Measurements from ENCODE around the gene SLC38A4.

Gene SLC38A4

GRCh38 chr12:46790066-46790465 is 35.7 kb downstream of the SLC38A4 start:
- no peak for TF ChIP-seq SUZ12 (IDR thresholded peaks at IDR 0.05; ENCODE audit: extremely low read depth, insufficient read depth, insufficient read length)
- TF ChIP-seq ZNF274 (IDR thresholded peaks at IDR 0.05; ENCODE audit: low read depth, low read length) = no peak
- TF ChIP-seq YY1 (IDR thresholded peaks at IDR 0.05; ENCODE audit: insufficient read depth, insufficient read length) = no peak
- DNase-seq (ENCODE audit: low read depth, low spot score) = no peak
- Histone ChIP-seq H3K36me3 (ENCODE audit: insufficient read depth, insufficient read length, low read length) (no peaks in the 10 kb centered on the region), H3K4me1 (ENCODE audit: insufficient read depth, insufficient read length) (no peaks in the 10 kb centered on the region), H3K4me3 (ENCODE audit: insufficient read length, low read depth) (no peak overlapping the region), H3K27me3 (ENCODE audit: insufficient read depth, insufficient read length) (no peaks in the 10 kb centered on the region), H3K9me3 (ENCODE audit: insufficient read depth, low read length) (no peaks in the 10 kb centered on the region), H3K9ac (ENCODE audit: insufficient read length, low read depth) (no peak overlapping the region)

- no peaks in the 10 kb centered on the region for H3K9me3 ChIP-seq (ENCODE audit: insufficient read depth, low read length)
- no peak for DNase-seq (ENCODE audit: low read depth, low spot score)
- no peaks in the 10 kb centered on the region for H3K36me3 ChIP-seq (ENCODE audit: insufficient read depth, insufficient read length, low read length)
- TF ChIP-seq YY1 (IDR thresholded peaks at IDR 0.05; ENCODE audit: insufficient read depth, insufficient read length) (no peak), ZNF274 (IDR thresholded peaks at IDR 0.05; ENCODE audit: low read depth, low read length) (no peak), SUZ12 (IDR thresholded peaks at IDR 0.05; ENCODE audit: extremely low read depth, insufficient read depth, insufficient read length) (no peak)
- H3K27me3 ChIP-seq (ENCODE audit: insufficient read depth, insufficient read length) = no peaks in the 10 kb centered on the region
- H3K4me3 ChIP-seq (ENCODE audit: insufficient read length, low read depth) = no peak overlapping the region
- H3K9ac ChIP-seq (ENCODE audit: insufficient read length, low read depth) = no peak overlapping the region
- H3K4me1 ChIP-seq (ENCODE audit: insufficient read depth, insufficient read length) = no peaks in the 10 kb centered on the region
Measured at GRCh38 chr12:46788072-46788887, 37.5 kb downstream of the SLC38A4 start.

DNA sequence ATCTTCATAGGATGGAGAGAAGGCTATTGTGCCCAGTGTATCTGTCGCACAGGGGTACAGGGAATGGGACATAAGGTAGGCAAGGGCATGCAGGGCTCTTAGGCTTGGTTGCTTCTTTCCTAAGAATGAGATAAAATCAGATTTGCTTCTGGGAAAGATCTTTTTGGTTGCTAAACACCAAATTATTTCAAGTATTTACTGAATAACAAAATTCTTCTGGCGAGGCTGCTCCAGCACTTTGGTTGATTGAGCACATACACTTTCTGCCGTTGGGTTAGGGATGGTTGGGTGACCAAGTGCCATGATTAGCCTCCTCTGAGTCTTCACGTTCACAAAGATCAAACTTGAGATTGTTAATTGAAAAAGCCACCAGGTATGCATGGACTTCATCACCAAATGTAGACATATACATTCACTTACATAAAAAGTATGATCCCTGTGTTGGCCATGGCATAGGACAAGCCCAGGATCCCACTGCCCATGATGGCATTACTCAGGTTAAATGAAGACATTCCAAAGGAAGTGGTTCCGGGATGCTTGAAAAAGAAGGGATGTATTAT is 38.2 kb downstream of the SLC38A4 start:
- H3K27me3 ChIP-seq (ENCODE audit: insufficient read depth, insufficient read length) = no peaks in the 10 kb centered on the region
- no peaks in the 10 kb centered on the region for H3K36me3 ChIP-seq (ENCODE audit: insufficient read depth, insufficient read length, low read length)
- H3K9me3 ChIP-seq (ENCODE audit: insufficient read depth, low read length) = no peaks in the 10 kb centered on the region
- H3K9ac ChIP-seq (ENCODE audit: insufficient read length, low read depth) = no peak overlapping the region
- TF ChIP-seq SUZ12 (IDR thresholded peaks at IDR 0.05; ENCODE audit: extremely low read depth, insufficient read depth, insufficient read length) = no peak
- H3K4me1 ChIP-seq (ENCODE audit: insufficient read depth, insufficient read length) = no peaks in the 10 kb centered on the region
- H3K4me3 ChIP-seq (ENCODE audit: insufficient read length, low read depth) = no peak overlapping the region
- DNase-seq (ENCODE audit: low read depth, low spot score) = no peak

DNA sequence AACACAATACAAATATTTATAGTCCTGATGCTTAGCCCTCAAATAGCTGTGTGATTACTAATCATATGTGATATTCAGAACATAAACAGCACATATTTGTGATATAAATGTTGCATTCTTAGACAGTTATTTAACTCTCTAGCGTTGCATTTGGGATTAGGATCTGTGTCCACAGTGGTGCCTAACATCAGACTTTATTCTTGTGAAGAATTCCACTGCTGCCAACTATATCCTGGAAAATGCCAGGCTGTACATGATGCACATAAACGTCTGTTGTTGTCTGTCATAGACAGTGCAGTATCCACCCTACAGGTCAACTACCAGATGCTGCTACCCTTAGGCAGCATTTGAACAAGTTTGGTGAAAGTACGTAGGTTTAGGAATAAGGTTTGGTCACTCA is 39.0 kb downstream of the SLC38A4 start:
- TF ChIP-seq SUZ12 (IDR thresholded peaks at IDR 0.05; ENCODE audit: extremely low read depth, insufficient read depth, insufficient read length) (no peak), ZNF274 (IDR thresholded peaks at IDR 0.05; ENCODE audit: low read depth, low read length) (no peak), YY1 (IDR thresholded peaks at IDR 0.05; ENCODE audit: insufficient read depth, insufficient read length) (no peak)
- Histone ChIP-seq H3K27me3 (ENCODE audit: insufficient read depth, insufficient read length) (no peaks in the 10 kb centered on the region), H3K4me3 (ENCODE audit: insufficient read length, low read depth) (no peak overlapping the region), H3K36me3 (ENCODE audit: insufficient read depth, insufficient read length, low read length) (no peaks in the 10 kb centered on the region), H3K9me3 (ENCODE audit: insufficient read depth, low read length) (no peaks in the 10 kb centered on the region), H3K9ac (ENCODE audit: insufficient read length, low read depth) (no peak overlapping the region), H3K4me1 (ENCODE audit: insufficient read depth, insufficient read length) (no peaks in the 10 kb centered on the region)
- DNase-seq (ENCODE audit: low read depth, low spot score) = no peak

GRCh38 chr12:46785382-46785781 is 40.4 kb downstream of the SLC38A4 start:
- no peak for TF ChIP-seq SUZ12 (IDR thresholded peaks at IDR 0.05; ENCODE audit: extremely low read depth, insufficient read depth, insufficient read length)
- TF ChIP-seq ZNF274 (IDR thresholded peaks at IDR 0.05; ENCODE audit: low read depth, low read length) = no peak
- no peak for TF ChIP-seq YY1 (IDR thresholded peaks at IDR 0.05; ENCODE audit: insufficient read depth, insufficient read length)
- Histone ChIP-seq H3K4me1 (ENCODE audit: insufficient read depth, insufficient read length) (no peaks in the 10 kb centered on the region), H3K9me3 (ENCODE audit: insufficient read depth, low read length) (no peaks in the 10 kb centered on the region), H3K4me3 (ENCODE audit: insufficient read length, low read depth) (no peak overlapping the region), H3K27me3 (ENCODE audit: insufficient read depth, insufficient read length) (no peaks in the 10 kb centered on the region), H3K36me3 (ENCODE audit: insufficient read depth, insufficient read length, low read length) (no peaks in the 10 kb centered on the region), H3K9ac (ENCODE audit: insufficient read length, low read depth) (no peak overlapping the region)
- no peak for DNase-seq (ENCODE audit: low read depth, low spot score)

GRCh38 chr12:46783871-46784270 is 41.9 kb downstream of the SLC38A4 start:
- no peak for TF ChIP-seq SUZ12 (IDR thresholded peaks at IDR 0.05; ENCODE audit: extremely low read depth, insufficient read depth, insufficient read length)
- Histone ChIP-seq H3K9ac (ENCODE audit: insufficient read length, low read depth) (no peak overlapping the region), H3K36me3 (ENCODE audit: insufficient read depth, insufficient read length, low read length) (no peaks in the 10 kb centered on the region), H3K4me3 (ENCODE audit: insufficient read length, low read depth) (no peak overlapping the region), H3K9me3 (ENCODE audit: insufficient read depth, low read length) (no peaks in the 10 kb centered on the region), H3K4me1 (ENCODE audit: insufficient read depth, insufficient read length) (no peaks in the 10 kb centered on the region), H3K27me3 (ENCODE audit: insufficient read depth, insufficient read length) (no peaks in the 10 kb centered on the region)
- DNase-seq (ENCODE audit: low read depth, low spot score) = no peak

DNA sequence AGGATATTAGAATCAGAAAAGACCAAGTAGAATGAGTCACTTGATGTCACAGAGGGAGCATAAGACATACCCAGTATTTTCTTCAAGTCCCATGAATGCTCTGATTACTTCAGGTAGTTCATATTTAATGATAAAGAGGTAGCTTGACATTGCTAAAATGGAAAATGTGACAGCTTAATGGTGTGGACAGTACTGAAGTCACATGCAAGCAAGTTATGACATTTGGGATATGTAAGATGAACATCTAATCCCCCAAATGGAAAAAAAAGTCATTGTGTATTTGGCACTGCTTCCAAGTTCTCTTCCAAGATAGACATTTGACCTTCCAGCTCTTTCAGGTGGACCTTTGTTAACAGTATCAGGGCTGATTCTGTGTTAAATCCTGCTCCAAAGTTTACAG is 45.9 kb downstream of the SLC38A4 start:
- Histone ChIP-seq H3K27me3 (ENCODE audit: insufficient read depth, insufficient read length) (no peaks in the 10 kb centered on the region), H3K36me3 (ENCODE audit: insufficient read depth, insufficient read length, low read length) (no peaks in the 10 kb centered on the region), H3K4me1 (ENCODE audit: insufficient read depth, insufficient read length) (no peaks in the 10 kb centered on the region), H3K4me3 (ENCODE audit: insufficient read length, low read depth) (no peak overlapping the region), H3K9me3 (ENCODE audit: insufficient read depth, low read length) (no peaks in the 10 kb centered on the region), H3K9ac (ENCODE audit: insufficient read length, low read depth) (no peak overlapping the region)
- no peak for TF ChIP-seq YY1 (IDR thresholded peaks at IDR 0.05; ENCODE audit: insufficient read depth, insufficient read length)
- TF ChIP-seq ZNF274 (IDR thresholded peaks at IDR 0.05; ENCODE audit: low read depth, low read length) = no peak
- TF ChIP-seq SUZ12 (IDR thresholded peaks at IDR 0.05; ENCODE audit: extremely low read depth, insufficient read depth, insufficient read length) = no peak
- DNase-seq (ENCODE audit: low read depth, low spot score) = no peak

Measured in NT2/D1 (cell line).